ENCODE measurements around the gene SMG9. TPM values are rescaled to one million over a fixed set of nuclear protein-coding genes. Genes with fewer than 3 reads are reported as not detected.

The SMG9 gene
- total RNA-seq, 1 donor from 2014 or later = 35.0 TPM

GRCh38 chr19:43684326-43684725 is 70.4 kb downstream of the SMG9 start:
- Histone ChIP-seq H2AFZ (ENCODE audit: low read depth, low read length) (no peak overlapping the region), H3K27me3 (ENCODE audit: insufficient read depth, low read length) (no peaks in the 10 kb centered on the region), H3K4me1 (ENCODE audit: insufficient read depth, low read length) (peaks cover 14% of the 10 kb centered on the region), H3K4me3 (ENCODE audit: insufficient read depth, low read depth, low read length) (no peak overlapping the region), H3K79me2 (ENCODE audit: insufficient read depth, low read length) (no peaks in the 10 kb centered on the region), H3K9ac (ENCODE audit: low read length) (no peak overlapping the region), H4K20me1 (ENCODE audit: insufficient read depth, low read length) (no peaks in the 10 kb centered on the region), H3K36me3 (ENCODE audit: insufficient read depth, low read length) (no peaks in the 10 kb centered on the region), H3K9me3 (ENCODE audit: insufficient read depth, low read depth, low read length) (no peaks in the 10 kb centered on the region), H3K4me2 (ENCODE audit: low read length) (no peak overlapping the region), H3K27ac (ENCODE audit: low read depth, low read length) (no peak overlapping the region)
- no peak overlapping the region for H3K4me3 Mint-ChIP-seq (ENCODE audit: unreplicated experiment)
- no peak for TF ChIP-seq EZH2 (IDR thresholded peaks at IDR 0.05; ENCODE audit: insufficient read depth, low read length)
- TF ChIP-seq CTCF (IDR thresholded peaks at IDR 0.05; ENCODE audit: insufficient read depth, low read depth, low read length) = no peak
- no peaks in the 10 kb centered on the region for H3K36me3 Mint-ChIP-seq (ENCODE audit: low read depth, unreplicated experiment)
- no peak overlapping the region for H3K27ac Mint-ChIP-seq (ENCODE audit: unreplicated experiment)
- no peak for DNase-seq (ENCODE audit: low read depth)
- H3K27me3 Mint-ChIP-seq (ENCODE audit: low read depth, unreplicated experiment) = peaks cover 12% of the 10 kb centered on the region
- no peak for FAIRE-seq
- peaks cover 5% of the 10 kb centered on the region for H3K4me1 Mint-ChIP-seq (ENCODE audit: low read depth, unreplicated experiment)
- no peaks in the 10 kb centered on the region for H3K9me3 Mint-ChIP-seq (ENCODE audit: unreplicated experiment)

- no peak overlapping the region for H3K27ac Mint-ChIP-seq (ENCODE audit: unreplicated experiment)
These were observed 70.9 kb downstream of the SMG9 start for GRCh38 chr19:43683905-43684304.

More at GRCh38 chr19:43683905-43684304, 70.9 kb downstream of the SMG9 start:
- H3K27me3 Mint-ChIP-seq (ENCODE audit: low read depth, unreplicated experiment) = peaks cover 12% of the 10 kb centered on the region
- TF ChIP-seq EZH2 (IDR thresholded peaks at IDR 0.05; ENCODE audit: insufficient read depth, low read length) (no peak), CTCF (IDR thresholded peaks at IDR 0.05; ENCODE audit: insufficient read depth, low read depth, low read length) (no peak)
- DNase-seq (ENCODE audit: low read depth) (no peak), FAIRE-seq (no peak)
- Histone ChIP-seq H3K4me2 (ENCODE audit: low read length) (no peak overlapping the region), H3K4me3 (ENCODE audit: insufficient read depth, low read depth, low read length) (no peak overlapping the region), H3K27ac (ENCODE audit: low read depth, low read length) (no peak overlapping the region), H2AFZ (ENCODE audit: low read depth, low read length) (no peak overlapping the region), H3K36me3 (ENCODE audit: insufficient read depth, low read length) (no peaks in the 10 kb centered on the region), H4K20me1 (ENCODE audit: insufficient read depth, low read length) (no peaks in the 10 kb centered on the region), H3K4me1 (ENCODE audit: insufficient read depth, low read length) (peaks cover 14% of the 10 kb centered on the region), H3K79me2 (ENCODE audit: insufficient read depth, low read length) (no peaks in the 10 kb centered on the region), H3K27me3 (ENCODE audit: insufficient read depth, low read length) (no peaks in the 10 kb centered on the region), H3K9me3 (ENCODE audit: insufficient read depth, low read depth, low read length) (no peaks in the 10 kb centered on the region), H3K9ac (ENCODE audit: low read length) (no peak overlapping the region)
- H3K4me1 Mint-ChIP-seq (ENCODE audit: low read depth, unreplicated experiment) = peaks cover 5% of the 10 kb centered on the region
- H3K36me3 Mint-ChIP-seq (ENCODE audit: low read depth, unreplicated experiment) = no peaks in the 10 kb centered on the region
- H3K4me3 Mint-ChIP-seq (ENCODE audit: unreplicated experiment) = no peak overlapping the region
- no peaks in the 10 kb centered on the region for H3K9me3 Mint-ChIP-seq (ENCODE audit: unreplicated experiment)

All from astrocyte (in vitro differentiated cells and primary cell).